ENCODE data around the gene C4BPB.
A peak's percentile ranks its signal among the peaks of the same experiment; 100 is the strongest.

The C4BPB gene

GRCh38 chr1:207077470-207078377, 10.9 kb upstream of the C4BPB start:
- Histone ChIP-seq H3K27me3 (ENCODE audit: insufficient read depth, insufficient read length) (no peaks in the 10 kb centered on the region), H3K9ac (ENCODE audit: insufficient read length, low read depth) (no peak overlapping the region), H3K4me3 (ENCODE audit: insufficient read length, low read depth) (no peak overlapping the region), H3K9me3 (ENCODE audit: insufficient read depth, low read length) (no peaks in the 10 kb centered on the region), H3K4me1 (ENCODE audit: insufficient read depth, insufficient read length) (no peaks in the 10 kb centered on the region), H3K36me3 (ENCODE audit: insufficient read depth, insufficient read length, low read length) (peaks cover 4% of the 10 kb centered on the region)
- peak; percentile 76 for DNase-seq (ENCODE audit: low read depth, low spot score)
- TF ChIP-seq ZNF274 (IDR thresholded peaks at IDR 0.05; ENCODE audit: low read depth, low read length): no peak
- no peak for TF ChIP-seq SUZ12 (IDR thresholded peaks at IDR 0.05; ENCODE audit: extremely low read depth, insufficient read depth, insufficient read length)
- TF ChIP-seq YY1 (IDR thresholded peaks at IDR 0.05; ENCODE audit: insufficient read depth, insufficient read length): no peak

DNA sequence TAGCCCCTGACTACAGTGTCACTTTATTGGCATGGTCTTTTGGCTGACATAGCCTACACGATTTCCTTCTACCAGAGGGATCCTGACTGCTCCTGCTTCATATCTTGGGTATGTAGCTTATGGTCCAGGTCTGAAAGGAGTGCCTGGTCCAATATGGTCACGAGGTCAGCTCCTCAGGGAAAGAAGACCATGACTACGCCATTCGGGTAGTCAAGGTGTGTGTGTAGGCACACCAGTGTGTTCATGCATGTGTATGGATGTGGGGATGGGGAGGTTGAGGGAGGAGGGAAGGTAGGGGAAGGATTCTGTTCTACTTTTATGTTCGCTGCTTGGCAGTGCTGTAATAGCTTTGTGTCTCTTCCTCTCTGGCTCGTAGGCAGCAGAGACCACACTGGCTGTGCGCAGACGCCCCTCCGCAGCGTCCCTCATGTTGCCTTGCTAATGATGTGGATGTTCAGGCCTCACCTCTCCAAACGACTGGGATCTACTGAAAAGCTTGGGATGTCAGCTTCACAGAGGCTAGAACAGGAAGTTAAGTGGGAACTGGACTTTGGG, 10.0 kb upstream of the C4BPB start:
- TF ChIP-seq YY1 (IDR thresholded peaks at IDR 0.05; ENCODE audit: insufficient read depth, insufficient read length) (no peak), ZNF274 (IDR thresholded peaks at IDR 0.05; ENCODE audit: low read depth, low read length) (no peak), SUZ12 (IDR thresholded peaks at IDR 0.05; ENCODE audit: extremely low read depth, insufficient read depth, insufficient read length) (no peak)
- DNase-seq (ENCODE audit: low read depth, low spot score): no peak
- Histone ChIP-seq H3K9ac (ENCODE audit: insufficient read length, low read depth) (no peak overlapping the region), H3K9me3 (ENCODE audit: insufficient read depth, low read length) (no peaks in the 10 kb centered on the region), H3K36me3 (ENCODE audit: insufficient read depth, insufficient read length, low read length) (peaks cover 4% of the 10 kb centered on the region), H3K4me1 (ENCODE audit: insufficient read depth, insufficient read length) (no peaks in the 10 kb centered on the region), H3K27me3 (ENCODE audit: insufficient read depth, insufficient read length) (no peaks in the 10 kb centered on the region), H3K4me3 (ENCODE audit: insufficient read length, low read depth) (no peak overlapping the region)

- no peak overlapping the region for H3K9ac ChIP-seq (ENCODE audit: insufficient read length, low read depth)
- no peak for DNase-seq (ENCODE audit: low read depth, low spot score)
- no peak for TF ChIP-seq YY1 (IDR thresholded peaks at IDR 0.05; ENCODE audit: insufficient read depth, insufficient read length)
- no peak for TF ChIP-seq SUZ12 (IDR thresholded peaks at IDR 0.05; ENCODE audit: extremely low read depth, insufficient read depth, insufficient read length)
- no peak for TF ChIP-seq ZNF274 (IDR thresholded peaks at IDR 0.05; ENCODE audit: low read depth, low read length)
- no peak overlapping the region for H3K4me3 ChIP-seq (ENCODE audit: insufficient read length, low read depth)
- peaks cover 3% of the 10 kb centered on the region for H3K36me3 ChIP-seq (ENCODE audit: insufficient read depth, insufficient read length, low read length)
- no peaks in the 10 kb centered on the region for H3K9me3 ChIP-seq (ENCODE audit: insufficient read depth, low read length)
- no peaks in the 10 kb centered on the region for H3K27me3 ChIP-seq (ENCODE audit: insufficient read depth, insufficient read length)
- H3K4me1 ChIP-seq (ENCODE audit: insufficient read depth, insufficient read length): no peaks in the 10 kb centered on the region
Observed at GRCh38 chr1:207079706-207080241, 8.9 kb upstream of the C4BPB start.

GRCh38 chr1:207081088-207081487, 7.6 kb upstream of the C4BPB start:
- DNase-seq (ENCODE audit: low read depth, low spot score): no peak
- no peaks in the 10 kb centered on the region for H3K27me3 ChIP-seq (ENCODE audit: insufficient read depth, insufficient read length)
- no peaks in the 10 kb centered on the region for H3K4me1 ChIP-seq (ENCODE audit: insufficient read depth, insufficient read length)
- no peak for TF ChIP-seq ZNF274 (IDR thresholded peaks at IDR 0.05; ENCODE audit: low read depth, low read length)
- TF ChIP-seq YY1 (IDR thresholded peaks at IDR 0.05; ENCODE audit: insufficient read depth, insufficient read length): no peak
- TF ChIP-seq SUZ12 (IDR thresholded peaks at IDR 0.05; ENCODE audit: extremely low read depth, insufficient read depth, insufficient read length): no peak
- H3K9me3 ChIP-seq (ENCODE audit: insufficient read depth, low read length): no peaks in the 10 kb centered on the region
- no peak overlapping the region for H3K9ac ChIP-seq (ENCODE audit: insufficient read length, low read depth)
- H3K36me3 ChIP-seq (ENCODE audit: insufficient read depth, insufficient read length, low read length): no peaks in the 10 kb centered on the region
- H3K4me3 ChIP-seq (ENCODE audit: insufficient read length, low read depth): no peak overlapping the region

GRCh38 chr1:207081806-207082205, 6.9 kb upstream of the C4BPB start:
- H3K9me3 ChIP-seq (ENCODE audit: insufficient read depth, low read length): no peaks in the 10 kb centered on the region
- no peak overlapping the region for H3K4me3 ChIP-seq (ENCODE audit: insufficient read length, low read depth)
- DNase-seq (ENCODE audit: low read depth, low spot score): no peak
- no peaks in the 10 kb centered on the region for H3K27me3 ChIP-seq (ENCODE audit: insufficient read depth, insufficient read length)
- H3K36me3 ChIP-seq (ENCODE audit: insufficient read depth, insufficient read length, low read length): no peaks in the 10 kb centered on the region
- H3K9ac ChIP-seq (ENCODE audit: insufficient read length, low read depth): no peak overlapping the region
- H3K4me1 ChIP-seq (ENCODE audit: insufficient read depth, insufficient read length): no peaks in the 10 kb centered on the region
- TF ChIP-seq YY1 (IDR thresholded peaks at IDR 0.05; ENCODE audit: insufficient read depth, insufficient read length) (no peak), SUZ12 (IDR thresholded peaks at IDR 0.05; ENCODE audit: extremely low read depth, insufficient read depth, insufficient read length) (no peak), ZNF274 (IDR thresholded peaks at IDR 0.05; ENCODE audit: low read depth, low read length) (no peak)

DNA sequence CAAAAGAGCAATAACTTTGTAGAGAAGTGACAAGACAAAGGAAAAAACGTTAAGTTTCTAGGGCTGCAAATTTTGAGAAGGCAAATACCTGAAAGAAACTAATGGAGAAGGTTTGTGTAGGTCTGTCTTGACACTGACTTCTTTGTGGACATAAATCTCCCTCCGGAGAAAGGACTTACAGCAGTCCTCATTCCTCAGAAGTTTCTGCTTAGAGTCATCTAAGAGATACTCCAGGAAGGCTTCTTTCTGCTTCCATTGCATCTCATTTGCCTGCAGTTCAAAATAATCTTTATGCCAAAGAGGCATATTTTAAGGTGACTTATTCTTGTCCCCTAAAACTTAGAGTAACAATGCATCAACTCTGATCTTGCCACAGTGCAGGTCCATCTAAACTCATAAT, 4.4 kb upstream of the C4BPB start:
- H3K4me3 ChIP-seq (ENCODE audit: insufficient read length, low read depth): no peak overlapping the region
- no peaks in the 10 kb centered on the region for H3K36me3 ChIP-seq (ENCODE audit: insufficient read depth, insufficient read length, low read length)
- H3K27me3 ChIP-seq (ENCODE audit: insufficient read depth, insufficient read length): no peaks in the 10 kb centered on the region
- no peaks in the 10 kb centered on the region for H3K4me1 ChIP-seq (ENCODE audit: insufficient read depth, insufficient read length)
- no peak for DNase-seq (ENCODE audit: low read depth, low spot score)
- H3K9ac ChIP-seq (ENCODE audit: insufficient read length, low read depth): no peak overlapping the region
- H3K9me3 ChIP-seq (ENCODE audit: insufficient read depth, low read length): no peaks in the 10 kb centered on the region
- TF ChIP-seq ZNF274 (IDR thresholded peaks at IDR 0.05; ENCODE audit: low read depth, low read length) (no peak), SUZ12 (IDR thresholded peaks at IDR 0.05; ENCODE audit: extremely low read depth, insufficient read depth, insufficient read length) (no peak), YY1 (IDR thresholded peaks at IDR 0.05; ENCODE audit: insufficient read depth, insufficient read length) (no peak)

- H3K9ac ChIP-seq (ENCODE audit: insufficient read length, low read depth): no peak overlapping the region
- no peaks in the 10 kb centered on the region for H3K36me3 ChIP-seq (ENCODE audit: insufficient read depth, insufficient read length, low read length)
- H3K9me3 ChIP-seq (ENCODE audit: insufficient read depth, low read length): no peaks in the 10 kb centered on the region
- H3K4me3 ChIP-seq (ENCODE audit: insufficient read length, low read depth): no peak overlapping the region
- TF ChIP-seq YY1 (IDR thresholded peaks at IDR 0.05; ENCODE audit: insufficient read depth, insufficient read length) (no peak), ZNF274 (IDR thresholded peaks at IDR 0.05; ENCODE audit: low read depth, low read length) (no peak), SUZ12 (IDR thresholded peaks at IDR 0.05; ENCODE audit: extremely low read depth, insufficient read depth, insufficient read length) (no peak)
- peak; percentile 83 for DNase-seq (ENCODE audit: low read depth, low spot score)
- no peaks in the 10 kb centered on the region for H3K4me1 ChIP-seq (ENCODE audit: insufficient read depth, insufficient read length)
- H3K27me3 ChIP-seq (ENCODE audit: insufficient read depth, insufficient read length): no peaks in the 10 kb centered on the region
Observed at GRCh38 chr1:207084701-207085180, 3.9 kb upstream of the C4BPB start.
